K562 (cell line): ENCODE measurements around the gene C1orf21. TPM values are rescaled to one million over a fixed set of nuclear protein-coding genes. Genes with fewer than 3 reads are reported as not detected.

Experiments
- E2F5 ChIP-seq: sonication (generic); formaldehyde crosslinking; IDR thresholded peaks from 2 replicates; pipeline ENCODE4 v1.8.0; 2022; ENCODE audit warnings: mild to moderate bottlenecking, missing genetic modification reagents
- ELF4 ChIP-seq: fragments of 450-650 bp; formaldehyde crosslinking; IDR thresholded peaks from 2 replicates; pipeline ENCODE4 v1.4.0; 2022; ENCODE audit warnings: missing genetic modification characterization
- MEF2A ChIP-seq: IDR thresholded peaks from 2 replicates; pipeline ENCODE4 v1.6.1; 2011; ENCODE audit warnings: low read depth, mild to moderate bottlenecking, low read length, moderate library complexity; ENCODE audit not compliant: control insufficient read depth
- NCOA2 ChIP-seq, 2 experiments: fragments of 450-650 bp; IDR thresholded peaks; 2 replicates each; pipeline ENCODE4 v1.6.1; 2018; ENCODE audit warnings: mild to moderate bottlenecking in 2 of 2, moderate library complexity in 1 of 2; ENCODE audit not compliant: partially characterized antibody in 2 of 2
- RFX7 ChIP-seq: fragments of 250-450 bp; sonication (Bioruptor Pico); IDR thresholded peaks from 2 replicates; pipeline ENCODE4 v1.5.1; 2021; ENCODE audit warnings: mild to moderate bottlenecking
- SRSF7 ChIP-seq: fragments of 200-400 bp; formaldehyde crosslinking; optimal IDR thresholded peaks from 2 replicates; pipeline ENCODE3; 2017; ENCODE audit warnings: mild to moderate bottlenecking, low read depth, low read length
- TRIM28 ChIP-seq: fragments of 450-650 bp; IDR thresholded peaks from 2 replicates; pipeline ENCODE4 v1.6.1; 2017
- ZNF12 ChIP-seq: sonication (generic); formaldehyde crosslinking; IDR thresholded peaks from 2 replicates; pipeline ENCODE4 v1.4.0; 2020; ENCODE audit warnings: mild to moderate bottlenecking, missing genetic modification reagents
- polyA plus RNA-seq, 8 experiments: library from polyadenylated mRNA; depleted of rRNA in 4 of 8; stranded (reverse) in 5 of 8; unstranded in 3 of 8; fragments of >200 nt; fragmentation: Nextera tagmentation in 2 of 8; fragmentation: Illumina TruSeq in 1 of 8; extraction: Ambion mirVana in 2 of 8; extraction: Trizol in 1 of 8; gene quantifications; 2 replicates each; pipeline versions ENCODE4 v1.2.1 to v1.2.3, GENCODE V29; 2011 to 2014; ENCODE audit warnings: inconsistent platforms in 1 of 8, missing spikeins in 1 of 8
- total RNA-seq, 7 experiments: library from RNA; depleted of rRNA in 6 of 7; stranded (reverse); fragments of >200 nt in 6 of 7; fragmentation: Illumina TruSeq in 2 of 7; extraction: Trizol in 2 of 7; gene quantifications; 2 replicates each; pipeline versions ENCODE4 v1.2.1 to v1.2.3, GENCODE V29; 2011 to 2021; ENCODE audit warnings: low replicate concordance in 1 of 7
- TF ChIP-seq, protein P1 (sequence below), 2 experiments: fragments of 450-650 bp; formaldehyde crosslinking in 1 of 2; IDR thresholded peaks; 2 replicates each; pipeline versions ENCODE4 v1.4.0 to v1.6.1; 2014 to 2020; ENCODE audit warnings: mild to moderate bottlenecking in 2 of 2, borderline replicate concordance in 1 of 2, low read depth in 1 of 2
- TF ChIP-seq, protein P2 (sequence below): fragments of 450-650 bp; IDR thresholded peaks from 2 replicates; pipeline ENCODE4 v1.6.1; 2016; ENCODE audit warnings: antibody characterized with exemption

C1orf21 gene
- total and polyA plus RNA-seq, 9 of the 15 experiments (the other 6 are each of a cell fraction or from before 2014, with no cell fraction given), result under 0.01 to 0.31 (median 0.07) TPM

DNA sequence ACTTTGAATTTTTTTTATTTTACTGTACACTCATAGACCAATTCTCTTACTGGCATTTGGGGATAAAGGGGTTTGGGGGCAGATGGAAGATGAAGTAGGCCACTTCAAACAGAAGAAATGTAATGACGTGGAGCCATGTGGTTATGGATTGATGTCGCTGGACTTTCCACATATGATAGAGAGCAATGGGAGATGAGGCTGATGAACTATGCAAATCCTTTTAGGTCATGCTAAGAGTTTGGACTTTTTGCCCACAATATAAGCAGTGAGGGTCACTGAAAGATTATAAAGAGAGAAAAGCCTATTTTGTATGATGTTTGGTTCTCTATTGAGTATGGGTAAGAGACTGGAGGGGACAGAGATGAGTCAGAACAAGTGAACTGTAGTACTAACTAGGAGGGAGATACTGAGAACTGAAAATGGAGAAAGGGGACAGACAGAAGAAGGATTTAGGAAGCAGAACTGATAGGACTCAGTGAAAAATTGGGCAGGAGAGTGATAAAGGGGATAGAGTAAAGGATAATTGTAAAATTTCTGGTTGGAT lies 9.2 kb downstream of the C1orf21 start (continued):
- TF ChIP-seq E2F5 (CRISPR knock-in tag) (no peak), NCOA2 (IDR thresholded peaks at IDR 0.05; ENCODE audit: partially characterized antibody in 2 of 2) (no peak), MEF2A (no peak), TRIM28 (no peak), RFX7 (CRISPR knock-in tag) (no peak), SRSF7 (no peak), ZNF12 (CRISPR knock-in tag) (no peak), ELF4 (CRISPR knock-in tag) (no peak)
- TF ChIP-seq, protein P1, sequence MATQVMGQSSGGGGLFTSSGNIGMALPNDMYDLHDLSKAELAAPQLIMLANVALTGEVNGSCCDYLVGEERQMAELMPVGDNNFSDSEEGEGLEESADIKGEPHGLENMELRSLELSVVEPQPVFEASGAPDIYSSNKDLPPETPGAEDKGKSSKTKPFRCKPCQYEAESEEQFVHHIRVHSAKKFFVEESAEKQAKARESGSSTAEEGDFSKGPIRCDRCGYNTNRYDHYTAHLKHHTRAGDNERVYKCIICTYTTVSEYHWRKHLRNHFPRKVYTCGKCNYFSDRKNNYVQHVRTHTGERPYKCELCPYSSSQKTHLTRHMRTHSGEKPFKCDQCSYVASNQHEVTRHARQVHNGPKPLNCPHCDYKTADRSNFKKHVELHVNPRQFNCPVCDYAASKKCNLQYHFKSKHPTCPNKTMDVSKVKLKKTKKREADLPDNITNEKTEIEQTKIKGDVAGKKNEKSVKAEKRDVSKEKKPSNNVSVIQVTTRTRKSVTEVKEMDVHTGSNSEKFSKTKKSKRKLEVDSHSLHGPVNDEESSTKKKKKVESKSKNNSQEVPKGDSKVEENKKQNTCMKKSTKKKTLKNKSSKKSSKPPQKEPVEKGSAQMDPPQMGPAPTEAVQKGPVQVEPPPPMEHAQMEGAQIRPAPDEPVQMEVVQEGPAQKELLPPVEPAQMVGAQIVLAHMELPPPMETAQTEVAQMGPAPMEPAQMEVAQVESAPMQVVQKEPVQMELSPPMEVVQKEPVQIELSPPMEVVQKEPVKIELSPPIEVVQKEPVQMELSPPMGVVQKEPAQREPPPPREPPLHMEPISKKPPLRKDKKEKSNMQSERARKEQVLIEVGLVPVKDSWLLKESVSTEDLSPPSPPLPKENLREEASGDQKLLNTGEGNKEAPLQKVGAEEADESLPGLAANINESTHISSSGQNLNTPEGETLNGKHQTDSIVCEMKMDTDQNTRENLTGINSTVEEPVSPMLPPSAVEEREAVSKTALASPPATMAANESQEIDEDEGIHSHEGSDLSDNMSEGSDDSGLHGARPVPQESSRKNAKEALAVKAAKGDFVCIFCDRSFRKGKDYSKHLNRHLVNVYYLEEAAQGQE (IDR thresholded peaks at IDR 0.05; ENCODE audit: borderline replicate concordance), result no peak
- TF ChIP-seq, protein P1 (CRISPR knock-in tag; IDR thresholded peaks at IDR 0.05; ENCODE audit: low read depth), result no peak
- TF ChIP-seq, protein P2, sequence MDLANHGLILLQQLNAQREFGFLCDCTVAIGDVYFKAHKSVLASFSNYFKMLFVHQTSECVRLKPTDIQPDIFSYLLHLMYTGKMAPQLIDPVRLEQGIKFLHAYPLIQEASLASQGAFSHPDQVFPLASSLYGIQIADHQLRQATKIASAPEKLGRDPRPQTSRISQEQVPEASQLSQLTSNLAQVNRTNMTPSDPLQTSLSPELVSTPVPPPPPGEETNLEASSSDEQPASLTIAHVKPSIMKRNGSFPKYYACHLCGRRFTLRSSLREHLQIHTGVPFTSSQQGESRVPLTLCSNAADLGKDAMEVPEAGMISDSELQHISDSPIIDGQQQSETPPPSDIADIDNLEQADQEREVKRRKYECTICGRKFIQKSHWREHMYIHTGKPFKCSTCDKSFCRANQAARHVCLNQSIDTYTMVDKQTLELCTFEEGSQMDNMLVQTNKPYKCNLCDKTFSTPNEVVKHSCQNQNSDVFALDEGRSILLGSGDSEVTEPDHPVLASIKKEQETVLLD, result no peak
- TF ChIP-seq, all 486 proteins: peak for 0
